ENCODE data around the gene EPS8L2.

DNA sequence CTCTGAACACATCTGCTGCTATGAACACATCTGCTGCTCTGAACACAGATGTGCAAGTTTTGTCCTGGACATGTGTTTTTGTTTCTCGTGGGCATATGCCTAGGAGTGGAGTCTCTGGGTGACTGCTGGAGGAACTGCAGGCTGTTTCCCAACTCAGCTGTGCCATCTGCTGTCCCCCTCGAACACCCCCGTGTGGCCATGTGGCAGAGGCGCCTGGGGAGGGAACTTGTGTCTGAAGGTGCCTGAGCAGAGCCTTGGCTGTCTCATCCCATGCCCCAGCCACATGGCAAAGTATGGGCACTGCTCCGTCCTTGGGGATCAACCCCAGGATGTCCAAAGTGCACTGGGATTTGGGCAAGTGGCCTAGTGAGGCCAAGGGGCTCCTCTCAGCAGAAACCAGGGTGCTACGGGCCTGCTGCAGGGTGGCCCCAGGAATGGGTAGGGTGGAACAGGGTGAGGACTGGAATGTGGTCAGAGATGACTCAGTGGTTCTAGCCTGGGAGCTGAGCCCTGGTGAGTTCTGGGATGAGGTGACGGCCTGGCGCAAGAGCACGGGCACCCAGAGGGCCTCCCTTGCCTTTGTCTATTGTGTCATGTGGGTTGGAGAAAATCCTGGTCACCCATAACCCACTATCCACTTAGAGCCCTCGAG, 56.5 kb downstream of the EPS8L2 start:
- TF ChIP-seq POLR2A (IDR thresholded peaks at IDR 0.05), result no peak
- TF ChIP-seq POLR2AphosphoS5 (IDR thresholded peaks at IDR 0.05), result no peak

Measured in prostate gland (tissue), 1 donor.